ES-I3 (cell line): ENCODE results near the gene ATP8B4.
"Not testable (repeated sequence)": the region's sequence is repeated elsewhere in the genome, so short reads cannot be mapped to it uniquely, and the experiment has no call there.

Experiments used
- H3K36me3 ChIP-seq: 2 replicates; pipeline ENCODE4 v1.6.1; 2013; ENCODE audit warnings: mild to moderate bottlenecking, low read length, control low read depth, moderate library complexity; ENCODE audit not compliant: insufficient read depth
- H3K4me1 ChIP-seq: 2 replicates; pipeline ENCODE4 v1.6.1; 2013; ENCODE audit warnings: mild to moderate bottlenecking, control low read depth, low read length; ENCODE audit not compliant: insufficient read depth
- H3K9ac ChIP-seq: 2 replicates; pipeline ENCODE4 v1.6.1; 2013; ENCODE audit warnings: low read depth, mild to moderate bottlenecking, low read length, moderate library complexity
- H3K9me3 ChIP-seq: 2 replicates; pipeline ENCODE4 v1.6.1; 2013; ENCODE audit warnings: mild to moderate bottlenecking, low read length, moderate library complexity; ENCODE audit not compliant: control insufficient read depth, insufficient read depth

The ATP8B4 gene, protein sequence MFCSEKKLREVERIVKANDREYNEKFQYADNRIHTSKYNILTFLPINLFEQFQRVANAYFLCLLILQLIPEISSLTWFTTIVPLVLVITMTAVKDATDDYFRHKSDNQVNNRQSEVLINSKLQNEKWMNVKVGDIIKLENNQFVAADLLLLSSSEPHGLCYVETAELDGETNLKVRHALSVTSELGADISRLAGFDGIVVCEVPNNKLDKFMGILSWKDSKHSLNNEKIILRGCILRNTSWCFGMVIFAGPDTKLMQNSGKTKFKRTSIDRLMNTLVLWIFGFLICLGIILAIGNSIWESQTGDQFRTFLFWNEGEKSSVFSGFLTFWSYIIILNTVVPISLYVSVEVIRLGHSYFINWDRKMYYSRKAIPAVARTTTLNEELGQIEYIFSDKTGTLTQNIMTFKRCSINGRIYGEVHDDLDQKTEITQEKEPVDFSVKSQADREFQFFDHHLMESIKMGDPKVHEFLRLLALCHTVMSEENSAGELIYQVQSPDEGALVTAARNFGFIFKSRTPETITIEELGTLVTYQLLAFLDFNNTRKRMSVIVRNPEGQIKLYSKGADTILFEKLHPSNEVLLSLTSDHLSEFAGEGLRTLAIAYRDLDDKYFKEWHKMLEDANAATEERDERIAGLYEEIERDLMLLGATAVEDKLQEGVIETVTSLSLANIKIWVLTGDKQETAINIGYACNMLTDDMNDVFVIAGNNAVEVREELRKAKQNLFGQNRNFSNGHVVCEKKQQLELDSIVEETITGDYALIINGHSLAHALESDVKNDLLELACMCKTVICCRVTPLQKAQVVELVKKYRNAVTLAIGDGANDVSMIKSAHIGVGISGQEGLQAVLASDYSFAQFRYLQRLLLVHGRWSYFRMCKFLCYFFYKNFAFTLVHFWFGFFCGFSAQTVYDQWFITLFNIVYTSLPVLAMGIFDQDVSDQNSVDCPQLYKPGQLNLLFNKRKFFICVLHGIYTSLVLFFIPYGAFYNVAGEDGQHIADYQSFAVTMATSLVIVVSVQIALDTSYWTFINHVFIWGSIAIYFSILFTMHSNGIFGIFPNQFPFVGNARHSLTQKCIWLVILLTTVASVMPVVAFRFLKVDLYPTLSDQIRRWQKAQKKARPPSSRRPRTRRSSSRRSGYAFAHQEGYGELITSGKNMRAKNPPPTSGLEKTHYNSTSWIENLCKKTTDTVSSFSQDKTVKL

DNA sequence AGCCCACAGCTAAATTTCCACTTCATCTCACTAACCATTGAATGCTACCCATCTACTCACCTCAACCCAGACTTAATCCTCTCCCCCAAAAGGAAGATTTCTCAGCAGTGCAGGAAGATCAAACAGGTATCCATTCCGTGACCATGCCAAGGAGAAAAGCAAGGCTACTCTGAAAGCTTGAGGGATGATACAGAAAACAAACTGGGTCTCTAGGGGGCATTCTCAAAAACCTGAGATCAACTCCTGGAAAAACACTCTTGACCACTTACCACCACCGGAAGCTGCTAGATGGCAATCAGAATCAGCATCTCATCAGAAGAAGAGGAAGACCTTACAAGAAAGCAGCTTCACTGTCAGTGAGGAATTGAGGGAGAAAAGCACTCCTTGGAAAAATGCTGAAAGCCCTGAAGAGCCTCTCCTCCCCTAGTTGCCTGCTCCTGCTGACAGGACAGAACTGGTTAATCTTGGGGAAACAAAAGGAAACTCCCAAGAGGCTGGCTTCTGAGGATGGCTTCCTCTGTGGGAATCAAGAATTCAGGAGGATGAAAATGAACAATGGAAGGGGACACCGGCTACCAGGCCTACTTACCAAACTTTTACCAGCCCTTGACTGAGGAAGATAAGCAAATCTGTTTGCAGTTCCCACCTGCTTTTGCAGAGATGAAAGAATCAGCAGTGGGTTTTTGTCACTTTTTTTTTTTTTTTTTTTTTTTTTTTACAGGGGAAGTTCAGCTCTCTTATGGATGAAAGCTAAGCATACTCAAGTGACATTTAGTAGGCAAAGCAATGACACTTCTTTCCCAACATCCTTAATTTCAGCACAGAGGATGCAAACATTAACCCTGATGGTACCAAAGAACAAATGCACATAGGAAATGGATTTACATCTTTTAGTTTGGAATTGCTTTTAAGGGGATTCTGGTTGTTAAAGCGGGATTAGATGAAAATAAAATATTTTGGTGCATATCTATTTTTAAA lies at the start of gene ATP8B4:
ATP8B4 (minus strand) TSS at position 171 of the 978 bp plus-strand sequence. CDS start 12,267 bp downstream, outside the sequence.
- Histone ChIP-seq H3K4me1 (peaks cover 4% of the 10 kb centered on the region; the same call in 1 of the 2 replicates), H3K36me3 (no peaks in the 10 kb centered on the region), H3K9ac (no peak within 1 kb of the TSS), H3K9me3 (no peaks in the 10 kb centered on the region; the same call in 1 of the 2 replicates)

DNA sequence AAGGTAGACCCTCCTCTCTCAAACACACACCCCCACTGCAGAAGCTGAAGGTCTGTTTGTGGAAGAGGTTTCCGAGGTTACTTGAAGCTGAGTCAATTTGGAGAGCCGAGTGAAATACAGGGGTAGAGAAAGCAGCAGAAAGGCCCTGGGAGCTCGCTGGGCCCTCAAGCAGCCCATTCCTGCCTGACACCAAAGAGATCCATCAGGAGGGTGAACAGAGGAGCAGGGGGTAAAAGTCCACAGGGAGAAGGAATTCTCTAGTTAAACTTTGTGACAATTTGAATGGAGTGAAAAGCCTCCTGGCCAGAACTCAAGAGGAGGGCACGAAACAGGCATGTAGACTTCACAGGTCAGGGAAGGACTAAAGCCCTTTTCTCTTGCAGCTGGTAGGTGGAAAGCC lies 49.3 kb upstream of the ATP8B4 start:
- no peaks in the 10 kb centered on the region for H3K9me3 ChIP-seq
- H3K4me1 ChIP-seq: no peaks in the 10 kb centered on the region
- no peak overlapping the region for H3K9ac ChIP-seq
- H3K36me3 ChIP-seq: no peaks in the 10 kb centered on the region

DNA sequence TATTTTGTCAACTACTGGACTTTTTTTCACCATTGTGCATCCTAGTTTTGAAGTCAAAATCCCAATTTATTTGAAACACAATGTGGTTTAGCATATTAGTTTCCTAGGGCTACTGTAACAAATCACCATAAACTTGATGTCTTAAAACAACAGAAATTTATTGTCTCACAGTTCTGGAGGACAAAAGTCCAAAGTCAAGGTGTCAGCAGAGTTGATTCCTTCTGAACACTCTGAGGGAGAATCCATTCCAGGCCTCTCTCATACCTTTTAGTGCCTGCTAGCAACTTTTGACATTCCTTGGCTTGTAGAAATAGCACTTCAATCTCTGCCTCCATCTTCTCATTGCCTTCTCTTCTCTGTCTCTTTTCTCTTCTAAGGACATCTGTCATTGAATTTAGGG lies 48.1 kb upstream of the ATP8B4 start:
- H3K9ac ChIP-seq: no peak overlapping the region
- H3K9me3 ChIP-seq: no peaks in the 10 kb centered on the region
- no peaks in the 10 kb centered on the region for H3K4me1 ChIP-seq
- H3K36me3 ChIP-seq: no peaks in the 10 kb centered on the region

DNA sequence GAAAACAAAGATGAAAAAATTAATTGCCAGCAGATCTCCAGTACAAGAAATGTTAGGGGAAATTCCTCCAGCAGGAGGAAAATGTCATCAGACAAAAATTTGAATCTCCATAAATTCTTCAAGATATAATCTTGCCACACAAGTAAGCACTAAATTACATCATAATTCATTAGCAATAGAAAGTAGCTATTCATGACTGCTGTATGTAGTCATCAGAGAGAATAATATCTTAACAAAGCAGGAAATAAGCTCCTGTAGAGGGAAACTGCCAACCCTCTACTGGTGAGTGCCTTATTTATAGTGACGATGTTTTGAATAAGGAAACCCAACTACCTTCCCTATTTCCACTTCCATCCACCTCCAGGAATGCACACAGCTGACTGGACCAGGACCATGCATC lies 47.2 kb upstream of the ATP8B4 start:
- no peak overlapping the region for H3K9ac ChIP-seq
- H3K9me3 ChIP-seq: no peaks in the 10 kb centered on the region
- no peaks in the 10 kb centered on the region for H3K4me1 ChIP-seq
- H3K36me3 ChIP-seq: no peaks in the 10 kb centered on the region

DNA sequence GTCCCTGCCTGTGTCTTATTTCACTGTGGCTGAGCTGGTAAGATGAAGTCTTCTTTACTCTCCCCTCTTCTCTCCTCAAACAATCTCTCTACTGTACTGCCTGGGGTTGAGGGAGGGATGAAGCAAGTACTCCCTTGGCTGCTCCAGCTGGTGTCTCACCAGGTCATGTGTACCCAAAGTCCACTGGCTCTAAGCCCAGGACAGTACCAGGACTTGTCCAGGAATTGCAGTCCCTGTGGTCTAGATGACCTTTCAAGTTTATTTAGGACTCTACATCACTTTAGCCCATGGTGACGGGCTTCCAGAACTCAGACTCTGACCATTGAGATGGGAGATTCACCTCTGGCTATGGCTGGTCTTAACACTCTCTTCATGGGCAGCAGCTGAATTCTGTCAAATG lies 45.4 kb upstream of the ATP8B4 start:
- H3K9me3 ChIP-seq: no peaks in the 10 kb centered on the region
- no peak overlapping the region for H3K9ac ChIP-seq
- no peaks in the 10 kb centered on the region for H3K36me3 ChIP-seq
- no peaks in the 10 kb centered on the region for H3K4me1 ChIP-seq

DNA sequence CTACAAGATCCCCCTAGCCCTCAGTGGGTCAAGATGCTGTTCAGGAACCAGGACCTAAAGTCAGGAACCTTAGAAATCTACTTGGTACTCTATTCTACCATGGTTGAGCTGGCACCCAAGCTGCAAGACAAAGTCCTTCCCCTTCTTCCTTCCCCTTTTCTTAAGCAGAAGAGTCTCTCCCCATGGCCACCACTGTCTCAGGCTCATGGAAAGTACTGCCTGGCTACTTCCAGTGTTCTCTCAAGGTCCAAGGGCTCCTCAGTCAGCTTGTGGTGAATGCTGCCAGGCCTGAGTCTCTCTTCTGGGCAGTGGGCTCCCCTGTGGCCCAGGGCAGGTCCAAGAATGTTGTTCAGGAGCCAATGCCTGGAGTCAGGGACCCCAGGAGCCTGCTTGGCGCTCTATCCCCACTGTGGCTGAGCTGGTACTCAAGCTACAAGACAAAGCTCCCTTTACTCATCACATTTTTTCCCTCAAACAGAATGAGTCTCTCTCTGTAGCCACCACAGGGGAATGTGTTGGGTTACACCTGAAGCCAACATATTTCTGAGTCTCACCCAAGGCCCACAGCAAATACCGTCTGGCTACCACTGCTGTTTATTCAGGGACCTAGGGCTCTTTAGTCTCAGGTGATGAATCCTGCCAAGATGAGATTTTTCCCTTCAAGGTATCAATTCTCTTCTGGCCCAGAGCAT lies 44.8 kb upstream of the ATP8B4 start:
- no peak overlapping the region for H3K9ac ChIP-seq
- no peaks in the 10 kb centered on the region for H3K36me3 ChIP-seq
- H3K9me3 ChIP-seq: no peaks in the 10 kb centered on the region
- no peaks in the 10 kb centered on the region for H3K4me1 ChIP-seq

DNA sequence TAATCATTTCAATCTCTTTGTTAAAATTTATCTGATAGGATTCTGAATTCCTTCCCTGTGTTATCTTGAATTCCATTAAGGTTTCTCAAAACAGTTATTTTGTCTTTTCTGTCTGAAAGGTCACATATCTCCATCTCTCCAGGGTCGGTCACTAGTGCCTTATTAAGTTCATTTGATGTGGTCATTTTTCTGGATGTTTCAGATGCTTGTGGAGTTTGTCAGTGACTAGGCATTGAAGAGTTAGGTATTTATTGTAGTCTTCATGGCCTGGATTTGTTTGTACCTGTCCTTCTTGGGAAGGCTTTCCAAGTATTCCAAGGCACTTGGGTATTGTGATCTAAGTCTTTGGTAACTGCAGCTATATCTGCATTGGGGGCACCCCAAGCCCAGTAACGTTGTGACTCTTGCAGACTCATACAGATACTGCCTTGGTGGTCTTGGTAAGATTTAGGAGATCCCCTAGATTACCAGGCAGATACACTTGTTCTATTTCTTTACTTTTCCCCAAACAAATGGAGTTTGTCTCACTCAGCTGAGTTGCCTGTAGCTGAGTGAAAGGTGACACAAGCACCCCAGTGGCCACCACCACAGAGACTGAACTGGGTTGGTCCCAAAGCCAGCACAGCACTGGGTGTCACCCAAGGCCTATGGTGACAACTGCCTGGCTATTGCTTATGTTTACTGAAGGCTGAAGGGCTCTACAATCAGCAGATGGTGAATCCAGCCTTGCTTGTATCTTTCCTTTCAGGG lies 44.1 kb upstream of the ATP8B4 start:
- Histone ChIP-seq H3K9ac (no peak overlapping the region), H3K9me3 (no peaks in the 10 kb centered on the region), H3K4me1 (no peaks in the 10 kb centered on the region), H3K36me3 (no peaks in the 10 kb centered on the region)

DNA sequence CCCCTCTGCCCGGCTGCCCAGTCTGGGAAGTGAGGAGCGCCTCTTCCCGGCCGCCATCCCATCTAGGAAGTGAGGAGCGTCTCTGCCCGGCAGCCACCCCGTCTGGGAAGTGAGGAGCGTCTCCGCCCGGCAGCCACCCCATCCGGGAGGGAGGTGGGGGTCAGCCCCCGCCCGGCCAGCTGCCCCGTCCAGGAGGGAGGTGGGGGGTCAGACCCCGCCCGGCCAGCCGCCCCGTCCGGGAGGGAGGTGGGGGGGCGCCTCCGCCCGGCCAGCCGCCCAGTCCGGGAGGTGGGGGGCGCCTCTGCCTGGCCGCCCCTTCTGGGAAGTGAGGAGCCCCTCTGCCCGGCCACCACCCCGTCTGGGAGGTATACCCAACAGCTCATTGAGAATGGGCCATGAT lies 39.2 kb upstream of the ATP8B4 start:
- H3K9ac ChIP-seq, H3K4me1 ChIP-seq, H3K9me3 ChIP-seq, H3K36me3 ChIP-seq: not testable (repeated sequence)

DNA sequence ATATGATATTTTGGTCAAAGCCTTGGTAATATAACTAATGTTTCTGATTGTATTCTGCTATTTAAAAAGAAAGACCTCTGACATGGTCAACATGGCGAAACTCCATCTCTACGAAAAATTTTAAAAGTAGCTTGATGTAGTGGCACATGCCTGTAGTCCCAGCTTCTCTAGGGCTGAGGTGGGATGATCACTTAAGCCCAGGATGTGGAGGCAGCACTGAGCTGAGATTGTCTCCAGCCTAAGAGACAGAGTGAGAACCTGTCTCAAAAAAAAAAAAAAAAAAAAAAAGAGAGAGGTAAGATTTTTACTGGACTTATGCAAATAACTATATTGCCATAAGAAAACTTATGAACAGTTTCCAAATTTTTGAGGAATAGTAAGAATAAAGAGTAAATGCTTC lies 32.4 kb upstream of the ATP8B4 start:
- no peak overlapping the region for H3K9ac ChIP-seq
- H3K36me3 ChIP-seq: no peaks in the 10 kb centered on the region
- H3K9me3 ChIP-seq: no peaks in the 10 kb centered on the region
- no peaks in the 10 kb centered on the region for H3K4me1 ChIP-seq

DNA sequence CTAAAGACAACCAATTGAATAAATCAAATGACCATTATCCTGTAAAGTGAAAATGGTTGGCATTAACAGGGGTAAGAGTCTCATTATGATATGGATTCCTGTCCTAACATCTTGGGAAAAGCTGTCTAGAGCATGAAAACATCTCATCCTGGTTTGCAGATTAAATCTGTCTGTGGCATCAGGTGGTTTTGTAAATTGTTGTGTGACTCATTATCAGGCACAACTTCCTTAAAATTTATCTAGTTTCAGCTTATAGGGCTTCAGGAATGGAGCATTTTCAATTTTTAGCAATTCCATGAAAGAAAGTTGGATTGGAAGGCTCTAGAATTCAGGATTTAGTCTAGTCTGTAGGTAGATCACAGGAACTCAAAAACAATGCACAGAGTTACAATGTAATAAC lies 31.8 kb upstream of the ATP8B4 start:
- Histone ChIP-seq H3K9ac (no peak overlapping the region), H3K9me3 (no peaks in the 10 kb centered on the region)

DNA sequence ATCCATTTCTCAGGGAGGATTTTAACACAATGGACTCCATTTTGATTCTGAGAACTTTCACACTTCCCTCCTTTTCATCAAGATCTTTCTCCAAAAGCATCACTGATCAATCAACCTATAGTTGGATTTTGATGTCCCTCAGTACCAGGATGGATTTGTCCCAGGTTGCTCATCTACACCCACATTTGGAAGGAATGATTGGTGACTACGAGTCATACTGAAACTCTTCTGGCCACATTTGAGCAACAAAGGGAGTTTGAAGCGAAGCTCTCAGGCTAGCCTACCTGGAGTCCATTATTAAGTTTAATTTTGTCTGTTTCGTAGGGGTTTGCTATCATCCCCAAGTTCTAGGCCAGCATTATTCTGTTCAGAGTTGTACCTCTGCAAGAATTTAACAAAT lies 31.3 kb upstream of the ATP8B4 start:
- Histone ChIP-seq H3K4me1 (no peaks in the 10 kb centered on the region), H3K36me3 (no peaks in the 10 kb centered on the region), H3K9ac (no peak overlapping the region), H3K9me3 (no peaks in the 10 kb centered on the region)

More for the DNA sequence above, 31.8 kb upstream of the ATP8B4 start:
- H3K4me1 ChIP-seq: no peaks in the 10 kb centered on the region
- no peaks in the 10 kb centered on the region for H3K36me3 ChIP-seq

DNA sequence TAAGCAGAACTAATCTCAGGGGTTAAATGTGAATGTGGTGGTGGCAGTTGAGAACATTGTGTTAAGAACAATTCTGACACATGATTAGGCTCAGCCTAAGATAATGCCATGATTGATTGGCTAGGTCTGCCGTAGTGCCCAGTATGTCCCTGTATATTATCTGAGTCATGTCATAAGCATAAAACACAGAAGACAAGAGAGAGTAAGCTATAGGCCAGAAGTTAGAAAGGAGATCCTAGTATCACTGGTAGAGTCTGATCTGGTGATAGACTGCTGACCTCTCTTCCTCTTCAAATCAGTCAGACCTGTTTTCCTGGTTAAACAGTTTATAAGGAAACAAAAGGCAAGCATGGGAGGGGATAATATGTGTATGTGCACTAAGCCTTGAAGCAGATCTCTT lies 30.1 kb upstream of the ATP8B4 start:
- H3K9me3 ChIP-seq: no peaks in the 10 kb centered on the region
- no peak overlapping the region for H3K9ac ChIP-seq
- no peaks in the 10 kb centered on the region for H3K36me3 ChIP-seq
- no peaks in the 10 kb centered on the region for H3K4me1 ChIP-seq
